Sigmoid colon (tissue), 7 donors: ENCODE results near the gene ERGIC1. TPM values are rescaled to one million over a fixed set of nuclear protein-coding genes. Genes with fewer than 3 reads are reported as not detected.

Experiments used
- DNase-seq: peaks from one replicate; pipeline ENCODE4 v3.0.0-alpha.2; 2019
- H3K27ac ChIP-seq, 4 donors: fragments of 200-600 bp; sonication (generic); one replicate each; pipeline ENCODE4 v1.5.1; 2016 to 2019; ENCODE audit warnings: mild to moderate bottlenecking in 1 of 4
- H3K27me3 ChIP-seq, 3 donors: fragments of 200-600 bp; sonication (generic); one replicate each; pipeline ENCODE4 v1.5.1; 2019; ENCODE audit warnings: mild to moderate bottlenecking in 1 of 3
- H3K36me3 ChIP-seq, 4 donors: fragments of 200-600 bp; sonication (generic); one replicate each; pipeline ENCODE4 v1.5.1; 2016 to 2019
- H3K4me1 ChIP-seq, 4 donors: fragments of 200-600 bp; sonication (generic); one replicate each; pipeline ENCODE4 v1.5.1; 2017 to 2019
- H3K4me3 ChIP-seq, 4 donors: fragments of 200-600 bp; sonication (generic); one replicate each; pipeline ENCODE4 v1.5.1; 2017 to 2019; ENCODE audit warnings: mild to moderate bottlenecking in 2 of 4, moderate library complexity in 1 of 4
- H3K9me3 ChIP-seq, 4 donors: fragments of 200-600 bp in 3 of 4; sonication (generic) in 3 of 4; one replicate each; pipeline versions ENCODE4 v1.5.1 to v1.6.1; 2013 to 2019
- CTCF ChIP-seq, 4 experiments: fragments of 450-650 bp in 3 of 4; fragments of 200-600 bp in 1 of 4; IDR thresholded peaks; one replicate each; pipeline ENCODE4 v1.5.1; 2016 to 2019; ENCODE audit warnings: antibody characterized with exemption in 4 of 4, mild to moderate bottlenecking in 3 of 4, moderate library complexity in 2 of 4
- EP300 ChIP-seq, 4 donors: sonication (generic); formaldehyde crosslinking; IDR thresholded peaks; one replicate each; pipeline ENCODE4 v1.6.1; 2017; ENCODE audit warnings: antibody characterized with exemption in 4 of 4
- POLR2A ChIP-seq, 2 donors: fragments of 450-650 bp; IDR thresholded peaks; one replicate each; pipeline ENCODE4 v1.6.1; 2016; ENCODE audit warnings: antibody characterized with exemption in 2 of 2, mild to moderate bottlenecking in 2 of 2, moderate library complexity in 2 of 2
- POLR2AphosphoS5 ChIP-seq, 4 donors: sonication (generic); formaldehyde crosslinking; IDR thresholded peaks; one replicate each; pipeline ENCODE4 v1.6.1; 2017; ENCODE audit warnings: antibody characterized with exemption in 4 of 4
- WGBS, 2 donors: extraction: QIAGEN DNeasy Blood & Tissue Kit; methylation state at CpG; one replicate each; pipeline ENCODE4 v1.1.7; 2013; 5-methylcytosine and 5-hydroxymethylcytosine counted together
- intact Hi-C: fragments of 100-400 bp; cut with DNase I; formaldehyde crosslinking; loops from one replicate; pipeline ENCODE4 v1.15.1; 2023
- polyA plus RNA-seq, 3 donors: library from polyadenylated mRNA; stranded (reverse); fragments of 200-250 nt; gene quantifications; one replicate each; pipeline ENCODE4 v1.2.3, GENCODE V29; 2013
- total RNA-seq, 4 donors: library from RNA; depleted of rRNA; stranded (reverse); fragments of >200 nt; gene quantifications; one replicate each; pipeline ENCODE4 v1.1.0, GENCODE V29; 2016
- donor health status: healthy with polysubstance abuse.
- donor health status: Bipolar disorder and iron deficiency.
- donor health status: healthy.

The ERGIC1 gene
- total and polyA plus RNA-seq, 7 donors, result 80.6 to 160 (median 117) TPM

- 84 to 89% methylated on average over 8 of the region's 8 CpGs for WGBS, 2 donors
- TF ChIP-seq EP300 (IDR thresholded peaks at IDR 0.05) (no peak), POLR2A (IDR thresholded peaks at IDR 0.05) (no peak), POLR2AphosphoS5 (IDR thresholded peaks at IDR 0.05) (no peak), CTCF (IDR thresholded peaks at IDR 0.05) (no peak)
- intact Hi-C loops, result loop anchor here (5.0 kb wide), 1 partner anchor 482 kb away; no protein-coding TSS in a partner anchor
- Histone ChIP-seq H3K27ac (peak overlapping the region in 3 of 4 donors; percentile 65 to 88 (median 87)), H3K4me1 (peaks cover 0 to 41% (median 14%) of the 10 kb centered on the region in 4 donors), H3K27me3 (no peaks in the 10 kb centered on the region), H3K36me3 (peaks cover 0 to 22% (median 14%) of the 10 kb centered on the region in 4 donors), H3K9me3 (no peaks in the 10 kb centered on the region), H3K4me3 (no peak overlapping the region)
- DNase-seq, result no peak
Observed at GRCh38 chr5:172954751-172955159, 120.7 kb downstream of the ERGIC1 start.

GRCh38 chr5:172956228-172956627 lies 122.2 kb downstream of the ERGIC1 start:
- peak overlapping the region in 3 of 4 donors; percentile 65 to 88 (median 87) for H3K27ac ChIP-seq

GRCh38 chr5:172956936-172957335 lies 122.9 kb downstream of the ERGIC1 start:
- no peak for TF ChIP-seq POLR2AphosphoS5 (IDR thresholded peaks at IDR 0.05)
- no peak for TF ChIP-seq CTCF (IDR thresholded peaks at IDR 0.05)
- TF ChIP-seq POLR2A (IDR thresholded peaks at IDR 0.05), result no peak
- no peak for TF ChIP-seq EP300 (IDR thresholded peaks at IDR 0.05)
- peaks cover 0 to 8% (median 1%) of the 10 kb centered on the region in 4 donors for H3K36me3 ChIP-seq
- peak overlapping the region in 3 of 4 donors; percentile 87 to 90 (median 88) for H3K27ac ChIP-seq
- WGBS, 2 donors, result 61 to 74% methylated on average over 4 of the region's 4 CpGs
- intact Hi-C loops, result no loop called here
- DNase-seq, result no peak
- no peak overlapping the region for H3K4me3 ChIP-seq
- no peaks in the 10 kb centered on the region for H3K27me3 ChIP-seq
- no peaks in the 10 kb centered on the region for H3K9me3 ChIP-seq
- H3K4me1 ChIP-seq, result peaks cover 0 to 48% (median 23%) of the 10 kb centered on the region in 4 donors

More at GRCh38 chr5:172956228-172956627, 122.2 kb downstream of the ERGIC1 start:
- H3K4me3 ChIP-seq, result no peak overlapping the region
- WGBS, 2 donors, result 72 to 83% methylated on average over 3 of the region's 3 CpGs
- no peaks in the 10 kb centered on the region for H3K27me3 ChIP-seq
- no peak for DNase-seq
- H3K4me1 ChIP-seq, result peaks cover 0 to 54% (median 25%) of the 10 kb centered on the region in 4 donors
- H3K9me3 ChIP-seq, result no peaks in the 10 kb centered on the region
- TF ChIP-seq EP300 (IDR thresholded peaks at IDR 0.05) (no peak), CTCF (IDR thresholded peaks at IDR 0.05) (no peak), POLR2A (IDR thresholded peaks at IDR 0.05) (no peak), POLR2AphosphoS5 (IDR thresholded peaks at IDR 0.05) (no peak)
- intact Hi-C loops, result no loop called here
- H3K36me3 ChIP-seq, result peaks cover 0 to 10% (median 6%) of the 10 kb centered on the region in 4 donors

GRCh38 chr5:172957458-172957857 lies 123.4 kb downstream of the ERGIC1 start:
- no peaks in the 10 kb centered on the region for H3K9me3 ChIP-seq
- no peaks in the 10 kb centered on the region for H3K27me3 ChIP-seq
- H3K36me3 ChIP-seq, result peaks cover 0 to 9% (median 2%) of the 10 kb centered on the region in 4 donors
- peaks cover 0 to 47% (median 21%) of the 10 kb centered on the region in 4 donors for H3K4me1 ChIP-seq
- peak overlapping the region in 3 of 4 donors; percentile 87 to 90 (median 88) for H3K27ac ChIP-seq
- no peak for DNase-seq
- TF ChIP-seq CTCF (IDR thresholded peaks at IDR 0.05), result no peak
- no peak for TF ChIP-seq POLR2AphosphoS5 (IDR thresholded peaks at IDR 0.05)
- TF ChIP-seq EP300 (IDR thresholded peaks at IDR 0.05), result no peak
- TF ChIP-seq POLR2A (IDR thresholded peaks at IDR 0.05), result no peak
- H3K4me3 ChIP-seq, result no peak overlapping the region
- intact Hi-C loops, result no loop called here
- 42 to 66% methylated on average over 5 of the region's 5 CpGs for WGBS, 2 donors
